Activated CD4-positive, alpha-beta T cell treated with anti-CD3 and anti-CD28 coated beads, Interleukin-2, Interleukin-4, amounts not matched to agents 100 ng/mL and 50 ng/mL, durations not matched to agents 16 hours and 8 hours (primary cell): ENCODE results near the gene KRTAP10-1.
"Not testable (repeated sequence)": the region's sequence is repeated elsewhere in the genome, so short reads cannot be mapped to it uniquely, and the experiment has no call there.

Source experiments
- DNase-seq: peaks from one replicate; pipeline ENCODE4 v3.0.0-alpha.2; 2020; ENCODE audit warnings: low spot score

KRTAP10-1 gene

DNA sequence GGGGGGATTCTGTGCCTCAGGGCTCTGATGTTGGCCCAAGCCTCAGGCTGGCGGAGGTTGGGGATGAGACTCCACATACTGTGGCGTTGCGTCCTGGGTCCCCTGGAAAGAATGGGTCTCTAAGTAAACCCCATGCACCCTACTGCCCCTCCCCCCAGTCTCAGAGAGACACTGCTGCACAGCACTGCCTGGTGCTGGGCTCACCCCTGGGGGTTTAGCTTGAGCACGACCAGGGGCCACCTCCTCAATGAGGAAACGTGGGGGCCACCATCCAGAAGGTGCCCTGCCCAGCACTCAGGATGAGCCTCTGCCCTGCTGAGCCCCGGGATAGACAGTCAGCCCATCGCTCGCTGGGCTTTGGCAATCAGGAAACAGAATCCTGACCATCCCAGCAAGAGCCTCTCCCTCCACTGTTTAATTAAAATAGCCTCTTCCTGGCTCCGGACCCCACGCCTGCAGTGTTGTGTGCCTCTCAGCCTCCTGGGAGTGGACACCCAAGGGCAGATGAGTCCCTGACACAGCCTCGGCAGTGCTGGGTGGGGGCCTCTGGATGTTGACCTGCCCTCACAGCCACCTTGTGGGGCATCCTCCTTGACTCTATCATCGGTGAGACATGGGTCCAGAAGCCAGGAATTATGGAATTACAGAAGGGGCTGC, 30.0 kb upstream of the KRTAP10-1 start:
- no peak for DNase-seq

DNA sequence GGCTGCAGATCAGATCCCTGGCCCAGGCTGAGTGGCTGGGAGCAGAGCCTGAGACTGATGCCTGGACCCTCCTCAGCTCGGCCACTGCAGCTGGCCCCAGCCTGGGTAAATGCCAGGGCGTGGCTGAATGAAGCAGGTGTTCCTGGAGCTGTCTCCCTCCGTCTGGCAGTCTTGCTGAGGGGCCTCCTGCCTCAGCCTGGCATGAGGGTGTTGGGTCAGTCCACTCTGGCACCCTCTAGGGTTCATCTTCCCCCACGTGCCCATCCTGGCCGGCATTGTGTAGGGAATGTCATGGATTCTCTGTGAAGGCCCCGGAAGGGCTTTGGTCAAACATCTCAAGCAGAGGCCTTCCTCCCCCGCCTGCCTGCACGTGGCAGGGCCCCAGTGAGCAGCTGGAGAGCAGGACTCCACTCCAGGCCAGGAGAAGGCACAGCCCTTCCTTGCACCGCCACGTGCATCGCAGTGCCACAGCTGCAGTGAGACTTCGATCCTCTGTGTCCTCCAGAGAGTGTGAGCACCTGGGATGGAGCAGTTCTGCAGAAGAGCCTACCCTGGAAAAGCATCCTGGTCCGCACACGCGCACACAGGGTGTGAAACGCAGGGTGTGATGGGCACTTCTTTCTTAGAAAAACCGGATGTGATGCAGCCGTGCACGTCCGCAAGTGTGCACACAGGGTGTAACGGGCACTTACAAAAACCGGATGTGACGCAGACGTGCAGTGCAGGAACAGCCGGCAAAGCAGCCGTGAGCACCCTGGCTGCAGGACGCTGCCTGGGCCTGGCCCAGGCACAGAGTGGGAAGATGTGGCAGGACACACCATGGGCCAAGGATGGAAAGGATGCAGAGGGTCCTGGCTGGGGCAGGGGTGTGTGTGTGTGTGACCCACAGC, 28.9 kb upstream of the KRTAP10-1 start:
- no peak for DNase-seq

DNA sequence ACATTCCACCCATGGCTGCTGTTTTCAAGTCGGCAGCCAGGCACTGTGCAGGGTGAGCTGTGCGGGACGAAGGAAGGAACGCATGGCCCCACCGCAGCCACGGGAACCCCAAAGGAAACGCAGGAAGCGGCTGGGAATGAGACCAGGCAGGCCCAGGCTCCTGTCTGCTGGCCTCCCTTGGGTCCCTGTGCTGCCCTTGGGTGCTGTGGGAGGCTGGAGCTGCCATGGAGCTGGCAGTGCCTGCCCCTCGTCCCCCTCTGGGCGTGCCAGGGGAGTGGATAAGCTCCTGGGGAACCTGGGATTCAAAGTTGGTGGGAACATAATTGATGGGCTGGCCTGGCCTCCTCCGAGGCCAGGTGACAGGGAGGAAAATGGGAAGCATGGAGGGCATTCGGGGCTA, 28.3 kb upstream of the KRTAP10-1 start:
- no peak for DNase-seq

DNA sequence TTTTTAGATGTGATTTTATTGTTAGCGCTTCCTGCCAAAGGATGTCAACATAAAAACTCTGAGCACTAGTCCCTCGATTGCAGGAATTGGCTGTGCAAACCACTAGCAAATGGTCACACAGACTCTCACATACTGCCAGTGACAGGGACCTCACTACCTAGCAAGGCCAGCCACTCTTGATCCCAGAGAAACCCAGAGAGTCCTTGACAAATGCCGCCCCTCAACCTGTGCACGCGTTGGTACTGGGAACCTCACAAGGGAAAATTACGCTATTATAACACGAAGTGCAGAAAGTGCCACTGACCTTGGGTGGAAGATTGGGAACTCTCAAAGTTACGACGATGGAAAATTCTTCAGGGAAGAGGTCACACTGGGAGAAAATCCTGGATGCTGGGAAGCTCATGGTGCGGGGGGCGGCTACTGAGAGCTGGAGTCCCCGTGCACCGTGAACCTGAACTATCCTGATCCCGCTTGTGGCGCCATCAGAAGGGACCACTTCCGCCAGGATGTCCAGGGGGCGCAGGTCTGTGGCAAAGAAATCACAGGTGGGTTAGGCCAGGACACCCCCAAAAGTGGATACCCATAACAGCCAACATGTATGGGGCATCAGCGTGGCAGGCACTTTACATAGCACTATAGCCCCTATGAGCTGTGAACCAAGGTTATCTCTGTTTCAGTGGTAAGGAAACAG, 27.6 kb upstream of the KRTAP10-1 start:
- DNase-seq: no peak

DNA sequence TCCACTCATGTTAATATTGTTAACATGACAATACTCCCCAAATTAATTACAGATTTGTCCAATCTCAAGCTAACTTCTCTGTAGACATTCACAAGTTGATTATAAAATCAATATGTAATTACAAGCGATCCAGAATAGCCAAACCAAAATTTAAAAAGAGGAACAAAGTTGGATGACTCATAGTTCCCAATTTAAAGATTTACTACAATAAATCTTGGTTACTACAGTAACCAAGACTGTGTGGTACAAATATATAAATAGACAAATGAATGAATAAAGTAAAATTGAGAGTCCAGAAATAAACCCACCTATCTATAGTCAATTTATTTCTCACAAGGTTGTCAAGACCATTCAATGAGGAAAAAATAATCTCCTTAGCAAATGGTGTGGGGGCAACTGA, 26.4 kb upstream of the KRTAP10-1 start:
- no peak for DNase-seq

DNA sequence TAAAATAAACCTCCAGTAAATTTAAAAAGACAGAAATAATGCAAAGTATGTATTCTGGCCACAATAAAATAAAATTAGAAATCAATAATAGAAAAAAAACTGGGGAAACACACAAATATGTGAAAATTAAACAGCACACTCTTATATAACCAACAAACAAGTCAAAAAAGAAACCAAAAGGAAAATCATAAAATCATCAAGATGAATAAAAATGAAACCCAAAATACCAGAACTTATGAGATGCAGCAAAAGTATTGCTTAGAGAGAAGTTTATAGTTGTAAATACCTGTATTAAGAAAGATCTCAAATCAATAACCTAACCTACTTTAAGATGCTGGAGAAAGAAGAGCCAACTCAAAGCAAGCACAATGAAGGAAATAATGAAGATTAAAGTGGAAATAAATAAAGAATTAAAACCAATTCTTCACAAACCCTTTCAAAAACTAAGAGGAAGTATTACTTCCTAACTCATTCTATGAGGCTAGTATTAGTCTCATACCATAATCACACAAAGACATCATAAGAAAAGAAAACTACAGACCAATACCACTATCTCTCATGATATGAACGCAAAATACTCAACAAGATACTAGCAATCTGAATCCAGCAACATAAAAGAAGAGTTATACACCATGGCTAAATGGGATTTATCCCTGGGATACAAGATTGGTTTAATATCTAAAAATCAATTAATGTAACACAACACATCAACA, 25.0 kb upstream of the KRTAP10-1 start:
- no peak for DNase-seq

DNA sequence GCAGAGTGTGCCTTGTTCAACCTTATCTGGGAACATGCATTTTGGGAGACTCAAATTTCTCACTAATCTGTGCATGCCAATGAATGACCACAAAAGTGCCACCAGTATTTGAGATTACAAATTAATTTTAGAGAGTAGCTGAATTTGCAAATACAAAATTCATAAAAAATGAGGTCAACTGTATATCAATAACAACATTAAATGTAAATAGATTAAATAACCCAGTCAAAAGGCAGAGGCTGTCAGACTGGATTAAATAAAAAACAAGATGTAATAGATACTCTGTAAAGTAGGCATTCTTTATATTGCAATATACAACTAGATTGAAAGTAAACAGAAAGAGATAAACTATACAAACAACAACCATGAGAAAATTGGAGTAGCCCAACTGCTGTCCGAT, 24.1 kb upstream of the KRTAP10-1 start:
- no peak for DNase-seq

DNA sequence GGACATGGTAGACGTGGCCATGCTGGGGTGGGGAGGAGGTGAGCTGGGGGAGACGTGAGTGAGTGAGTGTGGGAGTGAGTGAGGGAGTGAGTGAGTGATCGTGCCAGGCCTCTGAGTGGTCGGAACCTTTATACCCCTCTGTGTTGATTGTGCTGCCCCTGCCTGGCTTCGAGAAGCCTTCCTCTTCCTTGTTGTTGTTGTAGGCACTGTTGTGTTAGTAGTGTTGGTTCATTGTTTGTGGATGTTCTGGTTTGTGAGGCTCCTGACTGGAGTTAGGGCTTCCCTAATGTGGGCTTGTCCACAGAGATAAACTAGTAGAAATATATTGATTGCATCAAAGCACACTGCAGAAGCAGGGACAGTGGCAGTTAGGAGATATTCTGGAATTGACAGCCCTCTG, 18.7 kb upstream of the KRTAP10-1 start, which contains the start of gene KRTAP10-3:
Gene KRTAP10-3, minus strand, starts transcription at position 101 of the 400 bp plus-strand sequence. Its CDS starts 80 bp downstream, at position 21.
- DNase-seq: no peak

DNA sequence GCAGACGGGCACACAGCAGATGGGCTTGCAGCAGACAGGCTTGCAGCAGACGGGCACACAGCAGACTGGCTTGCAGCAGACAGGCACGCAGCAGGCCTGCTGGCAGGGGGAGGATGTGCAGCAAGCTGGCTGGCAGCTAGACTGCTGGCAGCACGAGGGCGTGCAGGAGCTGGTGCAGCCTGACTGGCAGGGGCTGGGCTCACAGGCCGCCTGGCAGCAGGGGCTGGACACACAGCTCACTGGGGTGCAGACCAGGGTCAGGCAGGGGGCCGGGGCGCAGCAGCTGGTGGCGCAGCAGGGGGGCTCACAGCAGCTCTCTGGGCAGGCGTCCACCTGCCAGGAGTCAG, 18.3 kb upstream of the KRTAP10-1 start:
- DNase-seq: not testable (repeated sequence)

DNA sequence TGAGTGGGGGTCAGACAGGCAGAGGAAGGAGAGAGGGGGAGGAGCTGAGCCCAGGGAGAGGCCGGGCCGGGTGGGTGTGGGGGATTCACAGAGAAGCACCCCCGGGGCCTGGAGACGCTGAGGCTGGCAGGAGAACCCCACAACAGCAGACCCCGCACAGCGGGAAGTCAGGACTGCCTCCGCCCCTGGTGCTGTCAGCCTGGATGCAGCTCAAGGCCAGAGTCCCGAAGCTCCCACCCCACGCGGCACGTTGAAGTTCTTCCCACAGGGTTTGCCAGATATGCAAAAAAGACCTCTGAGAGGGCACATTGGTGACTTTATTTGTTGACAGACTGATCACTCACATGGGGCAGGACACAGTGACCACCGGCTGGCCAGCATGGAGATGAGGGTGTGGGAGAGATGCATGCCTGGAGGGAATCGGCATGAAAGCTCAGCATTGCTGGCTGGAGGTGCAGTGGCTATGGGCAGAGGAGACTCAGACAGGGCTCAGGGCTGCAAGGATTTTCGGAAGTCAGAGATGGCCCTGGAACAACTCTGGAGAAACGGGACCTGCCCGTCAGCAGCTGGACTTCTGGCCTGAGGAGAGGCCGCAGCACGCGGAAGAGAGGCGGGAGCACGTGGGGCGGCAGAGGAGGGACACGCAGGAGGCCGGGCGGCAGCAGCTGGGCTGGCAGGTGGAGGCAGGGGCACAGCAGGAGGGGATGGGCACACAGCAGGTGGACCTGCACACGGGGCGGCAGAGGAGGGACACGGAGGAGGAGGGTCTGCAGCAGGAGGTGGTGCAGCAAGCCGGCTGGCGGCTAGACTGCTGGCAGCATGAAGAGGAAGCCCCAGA, 17.7 kb upstream of the KRTAP10-1 start:
- DNase-seq: no peak

DNA sequence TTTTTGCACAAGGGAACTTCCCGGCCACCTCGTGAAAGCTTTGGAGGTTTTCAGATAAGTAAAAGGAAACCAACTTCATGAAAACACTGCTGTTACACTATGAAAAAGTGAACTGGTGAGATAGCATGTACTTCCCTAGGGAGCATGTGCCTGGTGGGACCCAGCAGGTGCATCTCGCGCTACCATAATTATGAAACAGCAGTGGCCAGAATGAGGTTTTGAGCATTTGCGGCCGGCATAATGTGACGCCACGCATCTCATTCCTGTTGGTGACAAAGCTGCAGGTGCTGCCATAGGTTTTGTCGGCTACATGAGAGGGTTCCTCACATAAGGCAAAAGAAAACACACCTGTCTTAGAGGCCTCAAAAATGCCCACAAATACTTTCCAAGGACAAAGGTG, 16.9 kb upstream of the KRTAP10-1 start:
- no peak for DNase-seq

DNA sequence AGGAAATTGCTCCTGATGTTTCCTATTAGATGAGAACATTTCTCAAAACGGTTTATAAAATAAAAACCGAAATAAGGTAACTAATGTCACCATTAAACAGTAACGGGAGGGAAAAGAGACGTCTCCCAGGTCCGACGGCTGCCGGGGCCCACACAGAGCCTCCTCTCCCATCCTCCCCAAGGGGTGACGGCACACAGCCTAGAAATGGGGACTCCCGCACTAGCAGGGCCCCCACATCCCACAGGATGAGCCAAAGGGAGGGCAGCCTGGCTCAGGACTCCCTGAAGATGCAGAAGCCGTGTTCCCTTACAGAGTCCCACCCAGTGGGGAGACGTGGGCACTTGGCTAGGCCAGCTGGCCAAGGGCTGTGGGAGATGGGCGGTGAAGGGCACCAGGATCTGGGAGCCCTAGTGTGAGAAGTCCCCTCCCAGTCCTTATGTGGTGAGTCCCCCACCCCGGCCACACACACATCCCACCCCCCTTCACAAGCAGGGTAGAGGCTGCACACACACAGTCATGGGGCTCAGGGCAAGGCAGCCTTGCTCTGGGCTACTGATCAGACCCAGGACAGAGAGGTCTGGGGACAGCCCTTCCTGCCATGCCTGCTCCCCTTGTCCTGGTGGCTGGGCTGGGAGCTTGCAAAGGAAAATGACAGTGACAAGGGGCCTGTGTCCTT, 15.3 kb upstream of the KRTAP10-1 start:
- no peak for DNase-seq

DNA sequence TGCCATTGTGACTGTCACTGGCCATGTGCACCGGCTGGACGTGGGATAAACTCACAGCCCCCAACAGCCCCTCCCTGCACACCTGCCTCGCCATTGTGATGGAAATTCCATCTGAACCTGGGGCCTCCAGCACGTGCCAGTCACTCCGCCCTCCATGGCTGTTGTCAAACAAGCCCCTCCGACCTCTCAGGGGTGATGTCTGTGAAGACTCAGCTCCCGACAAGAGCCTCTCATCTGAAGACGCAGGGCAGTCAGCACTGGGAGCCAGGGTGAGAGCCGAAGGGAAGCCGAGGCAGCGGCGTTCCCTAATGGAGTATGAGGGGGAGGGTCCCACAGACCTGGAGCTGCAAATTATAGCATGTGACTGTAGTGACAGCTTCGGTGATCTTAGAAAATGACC, 12.7 kb upstream of the KRTAP10-1 start:
- DNase-seq: no peak

DNA sequence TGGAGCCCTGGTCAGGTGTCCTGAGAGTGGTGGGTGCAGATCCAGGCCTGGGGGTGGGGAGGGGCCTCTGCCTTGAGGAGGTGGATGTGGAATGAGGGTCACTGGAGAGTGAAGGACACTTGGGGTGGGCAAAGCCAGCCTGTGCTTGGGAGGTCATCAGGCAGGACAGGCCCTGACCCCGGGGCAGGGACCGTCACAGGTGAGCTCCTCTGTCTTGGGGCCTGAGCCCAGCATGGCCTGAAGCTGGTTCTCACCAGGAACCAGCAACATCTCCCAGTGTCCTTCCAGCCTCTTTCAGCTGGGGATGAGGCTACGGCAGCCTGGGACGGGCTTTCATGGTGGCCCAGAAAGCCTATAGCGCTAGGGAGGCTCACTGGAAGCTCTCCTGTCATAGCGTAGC, 12.1 kb upstream of the KRTAP10-1 start:
- no peak for DNase-seq

DNA sequence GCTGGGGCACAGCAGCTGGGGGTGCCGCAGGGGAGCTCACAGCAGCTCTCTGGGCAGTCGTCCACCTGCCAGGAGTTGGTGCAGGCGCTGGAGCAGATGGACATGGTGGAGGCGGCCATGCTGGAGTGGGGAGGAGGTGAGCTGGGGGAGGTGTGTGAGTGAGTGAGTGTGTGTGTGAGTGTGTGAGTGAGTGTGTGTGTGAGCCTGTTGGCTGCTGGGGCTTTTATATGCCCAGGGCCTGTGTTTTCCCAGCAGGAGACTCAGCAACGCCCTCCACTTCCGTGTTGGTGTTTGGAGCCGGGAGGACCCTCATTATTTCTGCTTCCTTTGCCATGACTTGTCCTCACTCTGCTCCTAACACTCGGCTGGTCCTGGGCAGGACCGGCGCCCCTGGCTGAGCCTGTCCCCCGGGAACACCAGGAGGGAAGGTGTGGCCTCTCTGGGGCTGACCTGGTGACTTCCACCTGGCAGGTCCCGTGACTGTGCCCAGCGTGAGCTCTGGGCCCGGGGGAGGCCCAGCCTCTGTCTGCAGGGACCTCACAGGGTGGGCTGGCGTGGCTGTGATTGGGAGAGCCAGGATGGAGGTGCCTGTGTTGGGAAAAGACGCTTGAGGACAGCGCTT, 11.5 kb upstream of the KRTAP10-1 start, which contains the start of gene KRTAP10-2:
Gene KRTAP10-2, minus strand, starts transcription at position 166 of the 622 bp plus-strand sequence. Its CDS starts 47 bp downstream, at position 119.
- DNase-seq: no peak

DNA sequence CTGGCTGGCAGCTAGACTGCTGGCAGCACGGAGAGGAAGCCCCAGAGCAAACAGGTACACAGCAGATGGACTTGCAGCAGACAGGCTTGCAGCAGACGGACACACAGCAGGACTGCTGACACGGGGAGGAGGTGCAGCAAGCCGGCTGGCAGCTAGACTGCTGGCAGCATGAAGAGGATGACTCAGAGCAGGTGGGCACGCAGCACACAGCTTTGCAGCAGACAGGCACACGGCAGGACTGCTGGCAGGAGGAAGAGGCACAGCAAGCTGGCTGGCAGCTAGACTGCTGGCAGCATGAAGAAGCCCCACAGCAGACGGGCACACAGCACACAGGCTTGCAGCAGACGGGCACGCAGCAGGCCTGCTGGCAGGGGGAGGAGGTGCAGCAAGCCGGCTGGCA, 10.8 kb upstream of the KRTAP10-1 start:
- no peak for DNase-seq

DNA sequence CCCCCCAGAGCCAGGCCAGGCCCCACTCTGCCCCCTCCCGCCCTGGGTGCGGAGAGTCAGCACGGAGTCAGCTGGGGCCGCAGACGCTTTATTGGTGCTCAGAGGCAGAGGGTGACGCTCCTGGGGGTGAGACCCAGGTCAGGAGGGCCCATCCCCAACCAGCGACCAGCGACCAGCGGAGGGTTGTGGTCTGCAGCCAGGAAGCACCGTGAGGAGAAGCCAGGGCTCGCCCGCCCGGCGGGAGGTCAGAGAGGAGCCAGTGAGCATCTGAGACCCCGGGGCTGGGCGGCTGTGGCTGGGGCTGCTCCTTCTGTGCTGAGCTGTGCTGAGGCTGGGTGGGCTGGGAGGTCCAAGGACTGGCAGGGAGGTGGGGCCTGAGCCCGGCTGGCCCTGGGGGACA, 10.3 kb upstream of the KRTAP10-1 start:
- DNase-seq: not testable (repeated sequence)

DNA sequence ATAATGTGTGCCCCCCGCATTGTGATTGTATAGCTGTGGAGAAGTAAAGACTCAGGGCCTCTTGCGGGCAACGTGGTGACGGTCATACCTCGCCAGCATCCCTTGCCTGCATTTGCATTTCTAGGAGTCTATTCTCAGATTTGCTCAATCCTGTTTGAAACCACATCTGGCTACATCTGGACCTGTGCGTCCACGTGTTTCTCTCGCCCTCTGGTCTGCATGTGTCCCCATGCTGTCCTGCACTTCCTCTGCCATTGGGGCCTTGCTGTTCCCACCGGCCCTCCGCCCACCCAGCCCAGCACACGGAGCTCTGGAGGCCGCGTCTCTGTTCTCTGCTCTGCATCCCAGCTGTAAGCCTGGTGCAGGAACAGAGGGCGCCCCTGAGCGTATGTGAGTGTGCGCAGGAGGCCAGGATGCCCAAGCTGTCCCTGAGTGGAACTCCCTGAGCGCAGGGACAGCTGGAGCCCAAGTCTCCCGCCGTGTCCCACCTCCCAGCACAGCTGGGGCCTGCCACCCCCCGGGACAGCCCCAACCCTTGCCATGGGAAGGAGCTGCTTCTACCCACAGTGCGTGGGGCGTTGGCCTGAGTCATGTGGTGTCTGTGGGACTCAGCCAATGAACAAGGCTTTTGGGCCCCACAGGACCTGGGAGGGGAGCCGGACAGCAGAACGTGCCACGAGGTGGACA, 9.7 kb upstream of the KRTAP10-1 start:
- no peak for DNase-seq

DNA sequence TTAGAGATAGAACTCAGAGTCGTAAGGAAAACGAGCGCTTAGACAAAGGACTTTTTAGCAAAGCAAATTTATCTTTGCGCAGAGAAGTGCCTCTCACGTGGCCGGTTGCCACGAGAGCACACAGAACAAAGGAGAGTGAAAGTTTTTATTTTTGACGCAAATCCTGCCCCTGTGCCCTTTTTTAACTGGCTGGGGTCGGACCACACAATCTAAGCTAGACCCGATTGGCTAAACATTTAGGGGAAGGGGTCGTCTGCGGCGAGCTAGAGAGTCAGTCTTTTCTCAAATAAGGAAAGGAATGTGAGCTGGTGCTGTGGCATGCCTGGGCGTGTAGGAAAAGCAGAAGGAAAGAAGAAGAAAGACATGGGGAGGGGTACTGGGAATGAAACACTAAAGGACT, 8.9 kb upstream of the KRTAP10-1 start:
- no peak for DNase-seq

DNA sequence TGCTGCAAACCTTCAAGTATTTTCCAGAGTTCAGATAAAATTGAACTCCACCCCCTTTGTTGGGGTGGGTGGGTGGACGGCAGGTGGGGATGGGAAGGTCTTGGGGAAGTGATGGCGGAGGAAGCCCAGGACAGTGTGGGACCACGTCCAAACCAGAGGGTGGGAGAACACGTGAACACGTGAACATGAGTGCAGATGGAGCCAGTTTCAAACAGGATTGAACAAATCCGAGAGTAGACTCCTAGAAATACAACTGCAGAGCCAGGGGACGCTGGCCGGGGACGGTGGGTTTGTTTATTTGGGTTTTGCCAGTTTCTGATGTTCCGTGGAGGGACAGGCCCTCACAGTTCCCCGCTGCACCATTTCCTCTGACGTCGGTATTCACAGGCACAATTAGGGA, 8.4 kb upstream of the KRTAP10-1 start:
- DNase-seq: no peak
